ENCODE results near the gene RIC1.

RIC1 gene

DNA sequence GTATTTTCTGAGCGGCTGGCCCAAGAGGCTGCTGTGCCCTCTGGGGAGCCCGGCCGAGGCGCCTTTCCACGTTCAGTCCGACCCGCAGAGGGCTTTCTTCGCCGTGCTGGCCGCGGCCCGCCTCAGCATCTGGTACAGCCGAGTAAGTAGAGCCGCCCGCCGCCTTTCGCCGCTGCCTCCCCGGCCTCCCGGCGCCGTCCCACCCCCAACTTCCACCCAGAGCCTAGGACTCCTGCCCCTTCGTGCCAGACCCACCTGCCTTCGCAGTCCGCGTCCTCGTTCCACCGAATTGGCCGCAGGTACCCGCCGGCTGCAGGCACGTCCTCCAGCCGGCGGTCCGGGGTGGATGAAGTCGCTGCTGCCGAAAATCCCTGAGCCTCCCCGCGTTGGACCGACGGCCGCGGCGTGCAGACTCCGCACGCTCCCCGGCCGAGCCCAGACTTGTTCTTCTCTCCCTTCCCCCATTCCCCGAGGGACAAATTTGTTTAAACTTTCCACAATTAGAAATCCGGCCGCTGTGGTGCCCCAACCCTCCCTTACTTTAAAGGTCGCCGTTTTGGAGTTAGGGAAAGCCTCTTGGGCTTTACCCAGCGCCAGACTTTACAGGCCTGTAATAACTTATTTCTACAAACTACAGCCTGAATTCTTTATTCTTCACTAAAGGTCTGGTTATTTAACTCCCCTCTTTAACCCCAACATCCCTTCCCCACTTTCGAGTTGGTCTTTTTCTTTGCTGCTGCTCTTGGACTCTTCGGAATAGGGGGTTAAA, 589 bp downstream of the RIC1 start:
- no peak for TF ChIP-seq CTCF (IDR thresholded peaks at IDR 0.05; ENCODE audit: insufficient read depth, low read depth, low read length, missing control alignments)
- peak; percentile 70 for DNase-seq (ENCODE audit: low read depth)
- H3K4me3 ChIP-seq (ENCODE audit: low read depth, low read length), result peak overlapping the region; percentile 99

GRCh38 chr9:5630081-5630507, 1.2 kb downstream of the RIC1 start:
- peak; percentile 43 for DNase-seq (ENCODE audit: low read depth)
- no peak for TF ChIP-seq CTCF (IDR thresholded peaks at IDR 0.05; ENCODE audit: insufficient read depth, low read depth, low read length, missing control alignments)
- H3K4me3 ChIP-seq (ENCODE audit: low read depth, low read length), result peak overlapping the region; percentile 99

- TF ChIP-seq CTCF (IDR thresholded peaks at IDR 0.05; ENCODE audit: insufficient read depth, low read depth, low read length, missing control alignments), result no peak
- peak overlapping the region; percentile 99 for H3K4me3 ChIP-seq (ENCODE audit: low read depth, low read length)
- no peak for DNase-seq (ENCODE audit: low read depth)
Measured at GRCh38 chr9:5631026-5631425, 2.1 kb downstream of the RIC1 start.

- H3K4me3 ChIP-seq (ENCODE audit: low read depth, low read length), result peak overlapping the region; percentile 99
Measured at GRCh38 chr9:5632540-5632939, 3.6 kb downstream of the RIC1 start.

DNA sequence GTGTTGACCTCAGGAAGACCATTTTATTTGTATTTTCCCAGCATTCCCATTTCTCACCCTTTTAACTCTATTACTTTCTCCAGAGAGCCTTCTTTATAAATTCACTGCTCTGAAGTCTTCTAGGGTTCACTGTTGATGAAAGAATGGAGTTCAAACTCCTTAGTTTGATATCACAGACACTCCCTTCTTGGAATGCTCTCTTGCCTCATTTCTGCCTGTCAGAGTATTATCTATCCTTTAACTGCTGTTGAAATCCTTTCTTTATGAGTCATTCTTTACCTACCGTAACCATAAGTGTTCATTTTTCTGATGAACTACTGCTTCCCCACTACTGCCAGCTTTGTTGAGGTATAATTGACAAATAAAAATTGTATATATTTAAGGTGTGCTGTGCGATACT, 4.3 kb downstream of the RIC1 start:
- H3K4me3 ChIP-seq (ENCODE audit: low read depth, low read length), result peak overlapping the region; percentile 99
- DNase-seq (ENCODE audit: low read depth), result no peak
- no peak for TF ChIP-seq CTCF (IDR thresholded peaks at IDR 0.05; ENCODE audit: insufficient read depth, low read depth, low read length, missing control alignments)

More at GRCh38 chr9:5632540-5632939, 3.6 kb downstream of the RIC1 start:
- peak; percentile 24 for DNase-seq (ENCODE audit: low read depth)
- no peak for TF ChIP-seq CTCF (IDR thresholded peaks at IDR 0.05; ENCODE audit: insufficient read depth, low read depth, low read length, missing control alignments)

- no peak for TF ChIP-seq CTCF (IDR thresholded peaks at IDR 0.05; ENCODE audit: insufficient read depth, low read depth, low read length, missing control alignments)
- no peak for DNase-seq (ENCODE audit: low read depth)
- H3K4me3 ChIP-seq (ENCODE audit: low read depth, low read length), result no peak overlapping the region
Measured at GRCh38 chr9:5635390-5635789, 6.5 kb downstream of the RIC1 start.

GRCh38 chr9:5639816-5640215, 10.9 kb downstream of the RIC1 start:
- H3K4me3 ChIP-seq (ENCODE audit: low read depth, low read length), result no peak overlapping the region
- no peak for DNase-seq (ENCODE audit: low read depth)
- no peak for TF ChIP-seq CTCF (IDR thresholded peaks at IDR 0.05; ENCODE audit: insufficient read depth, low read depth, low read length, missing control alignments)

Data from GM12865 (cell line).